ENCODE data around the gene SHISA4.
"Not testable (repeated sequence)": the region's sequence is repeated elsewhere in the genome, so short reads cannot be mapped to it uniquely, and the experiment has no call there.

The SHISA4 gene

GRCh38 chr1:201899683-201900429 lies 11.2 kb downstream of the SHISA4 start:
- DNase-seq: no peak

GRCh38 chr1:201900476-201900875 lies 11.8 kb downstream of the SHISA4 start:
- no peak for DNase-seq

- DNase-seq: not testable (repeated sequence)
Measured at GRCh38 chr1:201901036-201901435, 12.3 kb downstream of the SHISA4 start.

- no peak for DNase-seq
Measured at GRCh38 chr1:201902198-201902597, 13.5 kb downstream of the SHISA4 start.

GRCh38 chr1:201903135-201903534 lies 14.4 kb downstream of the SHISA4 start:
- DNase-seq: no peak

- DNase-seq: no peak
Measured at GRCh38 chr1:201904579-201904978, 15.9 kb downstream of the SHISA4 start.

GRCh38 chr1:201905234-201905890 lies 16.7 kb downstream of the SHISA4 start:
- DNase-seq: no peak

- no peak for DNase-seq
Measured at GRCh38 chr1:201906336-201906735, 17.6 kb downstream of the SHISA4 start.

- DNase-seq: no peak
Measured at GRCh38 chr1:201907621-201908020, 18.9 kb downstream of the SHISA4 start.

- no peak for DNase-seq
Measured at GRCh38 chr1:201911826-201912571, 23.3 kb downstream of the SHISA4 start.

GRCh38 chr1:201912832-201913231 lies 24.1 kb downstream of the SHISA4 start:
- no peak for DNase-seq

GRCh38 chr1:201914456-201915235 lies 25.9 kb downstream of the SHISA4 start:
- DNase-seq: no peak

- no peak for DNase-seq
Measured at GRCh38 chr1:201916649-201917249, 28.1 kb downstream of the SHISA4 start.

- DNase-seq: no peak
Measured at GRCh38 chr1:201917362-201918033, 28.8 kb downstream of the SHISA4 start.

GRCh38 chr1:201918343-201918742 lies 29.6 kb downstream of the SHISA4 start:
- DNase-seq: no peak

- DNase-seq: no peak
Measured at GRCh38 chr1:201921952-201922558, 33.4 kb downstream of the SHISA4 start.

- no peak for DNase-seq
Measured at GRCh38 chr1:201925301-201925567, 36.5 kb downstream of the SHISA4 start.

GRCh38 chr1:201925981-201926645 lies 37.4 kb downstream of the SHISA4 start:
- DNase-seq: no peak

- no peak for DNase-seq
Measured at GRCh38 chr1:201928266-201928665, 39.6 kb downstream of the SHISA4 start.

GRCh38 chr1:201930137-201930536 lies 41.4 kb downstream of the SHISA4 start:
- DNase-seq: no peak

GRCh38 chr1:201930803-201931202 lies 42.1 kb downstream of the SHISA4 start:
- no peak for DNase-seq

Data from activated CD8-positive, alpha-beta memory T cell treated with anti-CD3 and anti-CD28 coated beads, Interleukin-2, amount 50 U/mL, for 4 hours (primary cell).